Skeletal muscle tissue (tissue), 4 donors: ENCODE data around the gene CEP57L1. TPM values are rescaled to one million over a fixed set of nuclear protein-coding genes. Genes with fewer than 3 reads are reported as not detected.
A peak's percentile ranks its signal among the peaks of the same experiment; 100 is the strongest.

Experiments
- H3K27ac ChIP-seq: one replicate; pipeline ENCODE4 v1.7.0; 2013; ENCODE audit warnings: mild to moderate bottlenecking, low read depth, low read length, inconsistent platforms
- H3K27me3 ChIP-seq, 3 donors: one replicate each; pipeline ENCODE4 v1.7.0; 2013; ENCODE audit warnings: low read length in 3 of 3; ENCODE audit not compliant: control insufficient read depth in 3 of 3, insufficient read depth in 3 of 3
- H3K36me3 ChIP-seq, 3 donors: one replicate each; pipeline ENCODE4 v1.7.0; 2013; ENCODE audit warnings: low read length in 3 of 3; ENCODE audit not compliant: control insufficient read depth in 3 of 3, insufficient read depth in 3 of 3
- H3K4me1 ChIP-seq, 3 donors: one replicate each; pipeline ENCODE4 v1.7.0; 2013; ENCODE audit warnings: low read length in 3 of 3, mild to moderate bottlenecking in 3 of 3; ENCODE audit not compliant: control insufficient read depth in 3 of 3, insufficient read depth in 3 of 3
- H3K4me3 ChIP-seq, 3 donors: one replicate each; pipeline ENCODE4 v1.7.0; 2013; ENCODE audit warnings: low read length in 3 of 3
- H3K9ac ChIP-seq, 3 donors: one replicate each; pipeline ENCODE4 v1.7.0; 2013; ENCODE audit warnings: low read length in 3 of 3, mild to moderate bottlenecking in 3 of 3, moderate library complexity in 2 of 3, low read depth in 1 of 3
- H3K9me3 ChIP-seq, 3 donors: one replicate each; pipeline ENCODE4 v1.7.0; 2013; ENCODE audit warnings: low read length in 3 of 3; ENCODE audit not compliant: control insufficient read depth in 3 of 3
- total RNA-seq: library from RNA; depleted of rRNA; stranded (reverse); fragments of >200 nt; gene quantifications from one replicate; pipeline ENCODE4 v1.2.3, GENCODE V29; 2014
- donor health status: Osteomylitis.

The CEP57L1 gene
- total RNA-seq, 1 donor from 2014 or later = 20.4 TPM

DNA sequence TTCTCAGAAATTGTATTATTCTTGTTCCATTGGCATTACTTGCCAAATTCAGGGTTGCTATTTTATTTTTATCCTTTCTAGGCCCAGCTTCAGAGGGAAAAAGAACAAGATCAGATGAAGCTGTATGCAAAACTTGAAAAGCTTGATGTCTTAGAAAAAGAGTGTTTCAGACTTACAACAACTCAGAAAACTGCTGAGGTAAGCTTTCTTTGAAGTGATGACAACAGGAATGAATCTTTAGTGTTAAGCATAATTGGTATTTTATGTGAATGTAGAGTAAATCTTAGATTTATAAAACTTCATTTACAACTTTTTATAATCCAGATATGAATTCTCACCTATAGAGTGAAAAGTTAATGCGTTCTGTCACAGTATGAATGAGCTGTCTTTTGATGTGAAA is 58.4 kb downstream of the CEP57L1 start:
- H3K4me1 ChIP-seq = no peaks in the 10 kb centered on the region
- no peaks in the 10 kb centered on the region for H3K27me3 ChIP-seq
- H3K4me3 ChIP-seq = no peak overlapping the region
- H3K9ac ChIP-seq = no peak overlapping the region
- peaks cover 0 to 26% (median 0%) of the 10 kb centered on the region in 3 donors for H3K36me3 ChIP-seq
- peaks cover 0 to 4% (median 0%) of the 10 kb centered on the region in 3 donors for H3K9me3 ChIP-seq
- no peak overlapping the region for H3K27ac ChIP-seq

DNA sequence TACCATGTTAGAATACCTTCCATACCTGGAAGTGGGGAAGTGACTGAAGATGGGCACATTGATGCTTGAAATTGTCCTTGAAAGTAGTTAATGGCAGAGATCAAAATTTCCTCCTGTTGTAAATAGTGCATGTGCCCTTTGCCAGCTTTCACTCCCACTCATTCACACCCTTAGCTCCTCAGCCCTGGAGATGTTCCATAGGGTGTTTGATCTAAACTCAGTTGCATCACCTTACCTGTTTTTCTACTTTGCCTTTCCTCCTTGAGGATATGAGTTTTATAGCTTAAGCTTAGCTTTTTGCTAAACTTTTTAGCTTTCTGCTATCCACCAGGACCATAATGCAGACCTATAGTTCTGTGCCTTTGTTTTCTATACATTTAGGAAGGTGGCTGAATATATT is 69.0 kb downstream of the CEP57L1 start:
- Histone ChIP-seq H3K4me1 (peaks cover 0 to 2% (median 0%) of the 10 kb centered on the region in 3 donors), H3K4me3 (no peak overlapping the region), H3K27me3 (no peaks in the 10 kb centered on the region), H3K36me3 (peaks cover 0 to 8% (median 6%) of the 10 kb centered on the region in 3 donors), H3K27ac (no peak overlapping the region), H3K9ac (no peak overlapping the region), H3K9me3 (no peaks in the 10 kb centered on the region)

DNA sequence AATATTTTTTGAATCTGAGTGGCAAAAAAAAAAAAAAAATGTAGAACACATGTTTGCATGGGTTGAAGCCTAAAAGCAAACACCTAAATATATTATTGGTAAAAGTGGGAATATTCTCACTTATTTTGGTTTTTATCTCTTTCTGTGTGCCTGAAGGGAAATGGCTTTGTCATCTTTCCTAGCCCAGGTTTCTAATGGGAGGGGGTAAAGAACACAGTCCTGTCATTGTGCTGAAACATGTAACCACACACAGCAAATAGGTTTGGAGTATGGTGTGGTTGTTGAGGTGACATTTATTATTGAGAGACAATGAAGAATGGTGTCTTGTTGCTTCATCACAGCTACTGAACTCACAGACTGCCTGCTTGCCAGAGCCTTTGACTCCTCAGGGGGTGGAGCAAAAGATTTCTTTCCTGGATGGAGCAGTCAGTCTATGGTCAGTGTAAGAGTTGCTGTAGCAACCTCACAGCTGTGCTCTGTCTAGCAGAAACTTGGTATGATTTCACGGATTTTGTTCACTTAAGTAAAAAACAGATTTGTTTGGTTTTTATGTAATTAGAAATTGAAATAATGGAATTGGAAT is 70.2 kb downstream of the CEP57L1 start:
- Histone ChIP-seq H3K9ac (no peak overlapping the region), H3K9me3 (no peaks in the 10 kb centered on the region), H3K27ac (no peak overlapping the region)

DNA sequence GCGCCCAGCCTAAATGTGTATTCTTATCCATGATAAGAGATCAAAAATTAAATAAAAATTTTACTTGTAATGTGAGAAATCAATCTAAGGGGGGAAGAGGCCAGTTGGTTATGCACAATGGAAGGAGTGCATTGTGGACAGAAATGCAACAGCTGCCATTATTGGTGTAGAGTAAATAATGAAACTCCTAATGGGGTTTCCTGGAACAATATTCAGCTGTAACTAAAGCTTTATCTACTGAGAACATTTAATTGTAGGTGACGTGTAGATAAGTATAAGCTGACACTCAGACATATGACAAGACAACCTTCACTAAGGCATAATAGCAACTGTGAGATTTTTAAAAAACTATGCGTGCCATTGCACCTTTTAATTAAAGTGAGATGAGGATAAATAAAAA is 71.4 kb downstream of the CEP57L1 start:
- Histone ChIP-seq H3K9me3 (no peaks in the 10 kb centered on the region), H3K27me3 (no peaks in the 10 kb centered on the region), H3K4me1 (peaks cover under 1 to 7% (median 4%) of the 10 kb centered on the region in 3 donors), H3K4me3 (no peak overlapping the region), H3K9ac (no peak overlapping the region), H3K27ac (no peak overlapping the region), H3K36me3 (no peaks in the 10 kb centered on the region)

More for the DNA sequence above, 70.2 kb downstream of the CEP57L1 start:
- Histone ChIP-seq H3K4me3 (no peak overlapping the region), H3K36me3 (peaks cover 0 to 7% (median 5%) of the 10 kb centered on the region in 3 donors), H3K4me1 (peaks cover 0 to 5% (median 4%) of the 10 kb centered on the region in 3 donors), H3K27me3 (no peaks in the 10 kb centered on the region)

DNA sequence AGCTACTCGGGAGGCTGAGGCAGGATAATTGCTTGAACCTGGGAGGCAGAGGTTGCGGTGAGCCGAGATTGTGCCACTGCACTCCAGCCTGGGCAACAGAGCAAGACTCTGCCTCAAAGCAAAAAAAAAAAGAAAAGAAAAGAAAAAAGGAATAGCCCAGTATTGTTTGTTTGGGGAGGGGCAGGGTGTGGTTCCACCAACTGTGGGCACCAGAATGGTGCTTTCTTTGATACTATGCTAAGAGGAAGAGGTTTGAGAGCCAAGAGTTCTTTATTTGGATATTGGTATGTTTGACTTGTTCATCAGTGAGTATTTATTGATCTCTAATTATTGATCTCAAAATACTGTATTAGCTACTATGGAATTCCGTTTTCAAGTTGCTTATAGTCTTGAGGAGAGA is 72.3 kb downstream of the CEP57L1 start:
- Histone ChIP-seq H3K36me3 (no peaks in the 10 kb centered on the region), H3K27me3 (no peaks in the 10 kb centered on the region), H3K9me3 (no peaks in the 10 kb centered on the region), H3K4me1 (peaks cover 3 to 7% (median 7%) of the 10 kb centered on the region in 3 donors), H3K9ac (no peak overlapping the region), H3K27ac (no peak overlapping the region), H3K4me3 (no peak overlapping the region)

DNA sequence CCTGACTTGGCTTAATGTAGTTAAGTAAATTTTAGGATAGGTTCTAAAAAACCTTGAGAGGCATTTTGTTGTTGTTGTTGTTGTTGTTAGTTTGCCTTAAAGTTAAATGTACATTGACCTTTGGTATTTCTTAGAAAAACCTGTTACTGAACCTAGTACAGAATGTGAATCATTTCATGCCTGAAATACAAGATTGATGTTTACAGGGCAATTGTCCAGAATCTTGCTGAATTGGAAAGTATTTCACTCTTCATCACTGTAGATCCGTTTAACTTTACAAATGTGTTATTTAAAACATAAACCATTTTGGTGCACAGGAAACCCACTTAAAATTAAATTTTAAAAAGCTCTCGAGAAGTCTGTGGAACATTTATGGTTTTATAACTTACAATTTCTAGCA is 75.0 kb downstream of the CEP57L1 start:
- Histone ChIP-seq H3K36me3 (no peaks in the 10 kb centered on the region), H3K27me3 (no peaks in the 10 kb centered on the region), H3K9me3 (no peaks in the 10 kb centered on the region), H3K9ac (peak overlapping the region in 1 of 3 donors; percentile 44), H3K27ac (no peak overlapping the region), H3K4me3 (no peak overlapping the region), H3K4me1 (peaks cover 3 to 7% (median 7%) of the 10 kb centered on the region in 3 donors)

DNA sequence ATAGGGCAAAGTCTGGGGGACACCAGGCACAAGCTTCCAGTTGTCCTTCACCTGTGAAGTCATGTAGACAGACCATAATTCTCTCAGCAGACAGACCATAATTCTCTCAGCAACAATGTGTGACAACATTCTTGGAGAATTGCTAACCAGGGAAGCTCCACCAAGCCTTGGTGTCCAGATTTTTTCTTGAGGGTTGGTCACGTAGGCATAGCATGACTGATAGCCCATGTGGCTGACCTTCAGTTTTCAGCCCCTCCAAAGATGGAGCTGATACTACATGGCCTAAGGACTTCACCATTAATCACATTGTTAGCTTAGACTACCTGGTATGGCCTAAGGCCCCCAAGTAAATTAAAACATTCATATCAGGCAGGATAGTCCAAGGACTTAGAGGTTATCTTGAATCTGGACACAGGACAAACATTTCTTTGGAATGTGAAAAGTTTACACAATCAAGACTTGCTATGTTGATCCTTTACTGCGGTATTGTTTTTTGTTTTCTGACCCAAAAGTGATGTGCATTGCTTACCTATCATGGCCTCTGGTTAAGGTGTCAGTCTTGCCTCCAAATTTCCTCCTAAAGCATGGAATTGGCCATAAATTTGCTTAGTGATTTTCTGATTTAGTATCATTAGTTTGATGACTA is 76.9 kb downstream of the CEP57L1 start:
- peaks cover 0 to 4% (median 0%) of the 10 kb centered on the region in 3 donors for H3K27me3 ChIP-seq
- no peaks in the 10 kb centered on the region for H3K9me3 ChIP-seq
- H3K27ac ChIP-seq = no peak overlapping the region
- H3K4me1 ChIP-seq = peaks cover 3 to 7% (median 6%) of the 10 kb centered on the region in 3 donors
- H3K36me3 ChIP-seq = no peaks in the 10 kb centered on the region
- H3K4me3 ChIP-seq = no peak overlapping the region
- no peak overlapping the region for H3K9ac ChIP-seq

DNA sequence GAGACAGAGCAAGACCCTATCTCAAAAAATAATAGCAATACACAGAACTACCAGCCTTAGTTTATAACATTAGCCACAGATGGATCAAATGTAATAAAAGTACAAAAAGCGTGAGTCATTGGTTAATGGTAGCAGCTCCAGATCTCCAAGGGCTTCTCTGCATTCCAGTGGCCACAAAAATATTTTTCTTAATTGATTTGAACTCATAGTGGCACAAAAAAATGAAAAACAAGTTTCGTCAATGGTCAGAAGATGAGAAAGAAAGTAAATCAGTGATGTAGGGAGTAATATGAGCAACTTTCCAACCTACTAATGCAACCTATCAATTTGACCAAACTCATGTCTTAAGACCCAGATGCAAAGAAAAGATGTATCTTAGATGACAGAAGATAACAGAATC is 79.6 kb downstream of the CEP57L1 start:
- Histone ChIP-seq H3K27ac (no peak overlapping the region), H3K9ac (no peak overlapping the region), H3K27me3 (peaks cover 0 to 4% (median 0%) of the 10 kb centered on the region in 3 donors), H3K9me3 (no peaks in the 10 kb centered on the region), H3K4me1 (peaks cover 3 to 7% (median 5%) of the 10 kb centered on the region in 3 donors), H3K36me3 (no peaks in the 10 kb centered on the region), H3K4me3 (no peak overlapping the region)

DNA sequence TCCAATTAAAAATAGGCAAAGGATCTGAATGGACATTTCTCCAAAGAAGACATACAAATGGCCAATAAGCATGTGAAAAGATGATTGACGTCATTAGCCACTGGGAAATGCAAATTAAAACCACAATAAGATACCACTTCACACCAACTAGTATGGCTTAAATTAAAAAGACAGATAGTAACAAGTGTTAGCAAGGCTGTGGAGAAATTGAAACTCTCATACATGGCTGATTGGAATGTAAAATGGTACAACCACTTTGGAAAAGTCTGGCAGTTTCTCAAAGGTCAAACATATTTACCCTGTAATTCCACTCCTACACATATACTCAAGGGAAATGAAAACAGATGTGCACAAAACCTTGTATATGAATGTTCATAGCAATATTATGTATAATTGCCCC is 83.6 kb downstream of the CEP57L1 start:
- Histone ChIP-seq H3K4me1 (no peaks in the 10 kb centered on the region), H3K36me3 (no peaks in the 10 kb centered on the region), H3K27me3 (peaks cover 0 to 10% (median 2%) of the 10 kb centered on the region in 3 donors), H3K9me3 (no peaks in the 10 kb centered on the region), H3K27ac (no peak overlapping the region), H3K9ac (no peak overlapping the region), H3K4me3 (no peak overlapping the region)

DNA sequence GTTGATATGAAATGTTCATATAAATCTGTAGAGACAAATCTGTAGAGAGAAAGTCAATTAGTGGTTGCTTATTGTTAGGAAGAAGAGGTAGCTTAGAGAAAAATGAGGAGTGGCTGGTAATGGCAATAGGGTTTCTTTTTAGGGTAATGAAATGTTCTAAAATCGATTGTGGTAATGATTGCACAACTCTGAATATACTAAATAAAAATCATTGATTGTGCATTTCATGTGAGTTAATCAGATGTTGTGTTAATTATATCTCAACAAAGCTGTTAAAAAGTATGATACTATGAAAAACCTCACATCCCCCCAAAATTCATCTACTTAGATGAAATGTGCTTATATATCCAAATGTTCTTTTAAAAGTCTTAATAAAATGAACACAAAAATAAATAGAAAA is 84.2 kb downstream of the CEP57L1 start:
- Histone ChIP-seq H3K9ac (no peak overlapping the region), H3K4me1 (no peaks in the 10 kb centered on the region), H3K9me3 (no peaks in the 10 kb centered on the region), H3K27me3 (peaks cover 0 to 10% (median 2%) of the 10 kb centered on the region in 3 donors), H3K36me3 (no peaks in the 10 kb centered on the region), H3K4me3 (no peak overlapping the region), H3K27ac (no peak overlapping the region)
